Measurements from ENCODE around the gene STYK1.
"Not testable (repeated sequence)": the region's sequence is repeated elsewhere in the genome, so short reads cannot be mapped to it uniquely, and the experiment has no call there.

STYK1 gene

DNA sequence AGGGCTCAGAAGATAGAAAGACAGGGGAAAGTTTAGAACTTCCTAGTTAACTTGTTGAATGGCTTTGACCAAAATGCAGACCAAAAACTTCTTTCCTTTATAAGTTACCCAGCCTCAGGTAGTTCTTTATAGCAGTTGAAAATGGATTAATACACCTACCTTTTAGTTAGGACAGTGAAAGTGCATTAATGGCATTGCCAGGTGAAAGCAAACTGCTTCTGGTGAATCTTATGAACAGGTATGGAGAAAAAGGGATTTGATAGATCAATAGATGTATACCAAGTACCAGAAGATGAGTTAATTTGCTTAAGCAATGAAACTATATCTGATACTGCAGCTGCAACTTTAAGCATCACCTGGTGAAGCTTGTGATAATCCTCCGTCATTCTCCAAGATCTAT lies 14.2 kb upstream of the STYK1 start:
- DNase-seq, result no peak

DNA sequence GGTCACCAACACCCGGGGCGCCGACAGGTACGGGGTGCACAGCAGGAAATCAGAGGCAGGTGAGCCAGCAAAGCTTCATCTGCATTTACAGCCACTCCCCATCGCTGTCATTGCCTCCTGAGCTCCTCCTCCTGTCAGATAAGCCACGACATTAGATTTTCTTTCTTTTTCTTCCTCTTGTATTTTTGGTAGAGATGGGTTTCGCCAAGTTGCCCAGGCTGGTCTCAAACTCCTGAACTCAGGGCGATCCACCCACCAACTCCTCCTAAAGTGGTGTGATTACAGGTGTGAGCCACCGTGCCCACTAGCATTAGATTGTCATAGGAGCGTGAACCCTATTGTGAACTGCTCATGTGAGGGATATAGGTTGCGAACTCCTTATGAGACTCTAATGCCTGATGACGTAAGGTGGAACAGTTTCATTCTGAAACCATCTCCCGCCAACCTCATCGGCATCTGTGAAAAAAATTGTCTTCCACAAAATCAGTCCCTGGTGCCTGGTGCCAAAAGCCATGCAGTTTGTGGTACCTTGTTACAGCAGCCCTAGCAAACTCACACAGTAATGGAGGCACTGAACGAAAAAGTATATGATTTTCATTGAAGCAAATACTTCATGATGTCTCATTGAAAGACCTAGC lies 1.5 kb downstream of the STYK1 start:
- DNase-seq, result no peak

DNA sequence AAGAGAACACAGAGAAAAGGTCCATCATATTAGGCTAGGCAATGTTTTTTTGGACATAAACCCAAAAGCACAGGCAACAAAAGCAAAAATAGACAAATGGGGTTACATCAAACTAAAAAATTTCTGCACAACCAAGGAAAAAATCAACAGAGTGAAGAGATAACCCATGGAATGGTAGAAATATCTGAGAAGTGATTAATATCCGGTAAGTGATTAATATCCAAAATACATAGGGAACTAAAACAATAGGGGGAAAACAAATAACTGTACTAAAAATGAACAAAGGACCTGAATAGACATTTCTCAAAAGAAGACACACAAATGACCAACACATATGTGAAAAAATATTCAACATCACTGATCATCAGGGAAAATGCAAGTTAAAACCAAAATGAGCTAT lies 4.3 kb downstream of the STYK1 start:
- no peak for DNase-seq

DNA sequence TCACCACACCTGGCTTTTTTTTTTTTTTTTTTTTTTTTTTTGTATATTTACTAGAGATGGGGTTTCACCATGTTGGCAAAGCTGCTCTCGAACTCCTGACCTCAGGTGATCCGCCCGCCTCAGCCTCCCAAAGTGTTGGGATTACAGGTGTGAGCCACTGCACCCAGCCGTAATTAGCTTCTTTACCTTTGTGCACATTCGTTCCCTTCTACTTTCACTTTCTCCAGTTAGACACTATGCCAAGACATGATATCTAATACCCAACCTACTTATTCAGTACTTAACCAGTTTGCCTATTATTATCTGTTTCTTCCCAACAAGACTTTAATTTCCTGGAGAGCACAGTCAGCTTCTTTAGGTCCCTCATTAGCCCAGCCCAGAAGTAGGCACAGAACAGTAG lies 5.3 kb downstream of the STYK1 start:
- no peak for DNase-seq

DNA sequence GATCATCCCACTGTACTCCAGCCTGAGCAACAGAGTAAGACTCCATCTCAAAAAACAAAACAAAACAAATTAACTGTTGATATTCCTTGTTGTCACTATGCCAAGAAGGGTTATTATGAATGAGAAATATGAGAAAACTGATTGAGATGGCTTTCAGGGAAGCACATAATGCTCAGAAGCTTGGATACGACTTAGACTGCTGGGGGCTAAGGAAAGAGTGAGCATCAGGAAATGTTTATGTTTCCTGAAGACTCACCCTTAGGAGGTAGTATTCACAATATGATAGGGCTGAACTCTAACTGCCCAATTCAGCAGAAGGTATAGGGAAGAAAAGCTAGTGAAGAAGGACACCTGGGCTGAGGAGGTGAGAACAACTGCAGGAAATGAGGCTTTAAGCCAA lies 6.3 kb downstream of the STYK1 start:
- no peak for DNase-seq

DNA sequence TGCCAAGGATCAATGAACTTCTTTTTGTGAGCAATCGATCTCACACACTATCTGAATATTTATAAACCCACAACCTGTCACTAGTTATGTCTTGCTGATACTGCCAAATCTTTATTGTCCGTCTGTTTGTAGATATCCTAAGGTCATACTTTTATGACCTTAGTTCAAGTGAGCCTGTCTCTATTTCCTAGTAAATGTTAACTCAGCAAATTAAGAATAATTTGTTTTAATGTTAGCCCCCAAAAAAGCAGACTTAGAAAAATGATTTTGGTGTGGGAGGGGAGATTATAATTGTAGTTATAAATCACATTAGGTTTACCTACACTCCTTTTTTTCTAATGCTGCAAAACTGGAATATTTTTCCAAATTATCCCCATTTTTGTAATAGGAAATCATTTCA lies 9.4 kb downstream of the STYK1 start:
- no peak for DNase-seq

DNA sequence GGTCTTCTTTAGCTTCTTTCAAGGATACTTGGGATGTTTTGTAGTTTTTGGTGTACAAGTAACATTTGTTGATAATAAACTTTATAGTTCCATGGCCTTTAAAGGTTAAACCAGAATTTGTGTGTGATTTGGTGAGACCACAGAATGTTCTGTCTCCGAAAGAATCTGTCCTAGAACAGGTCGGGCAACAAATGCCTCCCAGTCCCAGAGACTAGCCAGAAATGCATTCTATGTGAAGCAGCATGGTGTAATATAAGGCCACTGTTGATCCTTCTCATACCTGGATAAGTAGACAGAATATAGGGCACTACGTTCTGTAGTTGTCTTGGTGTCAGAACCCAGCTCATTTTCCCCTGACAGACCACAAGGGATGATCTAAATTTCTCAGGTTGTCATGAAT lies 10.0 kb downstream of the STYK1 start:
- DNase-seq, result no peak

DNA sequence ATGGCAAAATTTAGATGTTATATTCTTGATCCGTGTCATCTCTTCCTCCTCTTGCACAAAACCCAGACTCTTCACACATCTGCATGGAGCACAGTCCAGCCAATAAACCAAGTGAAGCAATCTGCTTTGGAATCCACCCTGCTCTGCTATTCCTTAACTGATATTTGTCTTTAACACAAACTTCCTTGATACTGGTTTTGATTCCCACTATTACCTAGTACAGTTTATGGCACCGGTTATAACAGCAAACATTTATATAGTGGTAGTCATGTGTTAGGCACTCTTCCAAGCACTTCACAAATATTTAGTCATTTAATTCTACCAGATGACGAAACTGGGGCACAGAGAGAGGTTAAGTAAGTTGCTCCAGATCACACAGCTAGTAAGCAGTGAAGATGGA lies 12.5 kb downstream of the STYK1 start:
- no peak for DNase-seq

DNA sequence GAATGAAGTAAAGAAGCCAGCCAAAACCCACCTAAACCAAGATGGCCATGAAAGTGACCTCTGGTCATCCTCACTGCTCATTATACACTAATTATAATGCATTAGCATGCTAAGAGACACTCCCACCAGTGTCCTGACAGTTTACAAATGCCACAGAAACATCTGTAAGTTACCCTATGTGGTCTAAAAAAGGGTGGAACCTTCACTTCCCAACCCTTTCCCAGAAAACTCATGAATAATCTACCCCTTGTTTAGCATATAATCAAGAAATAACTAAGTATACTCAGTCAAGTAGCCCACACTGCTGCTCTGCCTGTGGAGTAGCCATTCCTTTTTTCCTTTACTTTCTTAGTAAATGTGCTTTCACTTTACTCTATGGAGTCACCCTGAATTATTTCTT lies 19.8 kb downstream of the STYK1 start:
- no peak for DNase-seq

DNA sequence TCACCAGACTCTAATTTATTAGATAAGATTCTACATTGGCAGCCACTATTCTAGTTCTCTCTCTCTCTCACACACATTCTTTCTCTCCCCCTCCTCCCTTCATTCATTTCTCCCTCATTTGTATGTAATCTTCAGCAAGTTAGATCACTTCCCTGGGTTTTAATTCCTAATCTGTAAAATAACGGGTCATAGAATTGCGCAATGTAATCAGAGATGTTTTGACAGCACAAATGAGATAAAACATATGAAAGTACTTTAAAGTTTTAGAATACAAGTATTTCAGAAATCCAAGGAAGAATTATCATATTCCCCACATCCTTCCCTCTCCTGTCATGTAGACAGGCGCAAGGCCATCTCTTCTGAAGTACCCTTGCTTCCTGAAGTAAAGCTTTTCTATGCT lies 21.7 kb downstream of the STYK1 start:
- no peak for DNase-seq

DNA sequence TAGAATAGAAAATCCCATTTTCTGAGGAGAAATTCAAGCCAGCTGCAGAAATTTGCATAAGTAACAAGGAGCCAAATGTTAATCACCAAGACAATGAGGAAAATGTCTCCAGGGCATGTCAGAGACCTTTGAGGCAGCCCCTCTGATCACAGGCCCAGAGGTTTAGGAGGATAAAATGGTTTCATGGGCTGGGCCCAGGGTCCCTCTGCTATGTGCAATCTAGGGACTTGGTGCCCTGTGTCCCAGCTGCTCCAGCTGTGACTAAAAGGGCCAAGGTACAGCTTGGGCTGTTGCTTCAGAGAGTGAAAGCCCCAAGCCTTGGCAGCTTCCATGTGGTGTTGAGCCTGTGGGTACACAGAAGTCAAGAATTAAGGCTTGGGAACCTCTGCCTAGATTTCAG lies 27.3 kb downstream of the STYK1 start:
- not testable (repeated sequence) for DNase-seq

DNA sequence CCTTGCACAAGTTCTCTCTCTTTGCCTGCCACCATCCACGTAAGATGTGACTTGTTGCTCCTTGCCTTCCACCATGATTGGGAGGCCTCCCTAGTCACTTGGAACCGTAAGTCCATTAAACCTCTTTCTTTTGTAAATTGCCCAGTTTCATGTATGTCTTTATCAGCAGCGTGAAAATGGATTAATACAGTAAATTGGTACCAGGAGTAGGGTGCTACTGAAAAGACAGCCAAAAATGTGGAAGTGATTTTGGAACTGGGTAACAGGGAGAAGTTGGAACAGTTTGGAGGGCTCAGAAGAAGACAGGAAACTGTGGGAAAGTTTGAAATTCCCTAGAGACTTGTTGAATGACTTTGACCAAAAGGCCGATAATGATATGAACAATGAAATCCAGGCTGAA lies 27.9 kb downstream of the STYK1 start:
- DNase-seq, result no peak

DNA sequence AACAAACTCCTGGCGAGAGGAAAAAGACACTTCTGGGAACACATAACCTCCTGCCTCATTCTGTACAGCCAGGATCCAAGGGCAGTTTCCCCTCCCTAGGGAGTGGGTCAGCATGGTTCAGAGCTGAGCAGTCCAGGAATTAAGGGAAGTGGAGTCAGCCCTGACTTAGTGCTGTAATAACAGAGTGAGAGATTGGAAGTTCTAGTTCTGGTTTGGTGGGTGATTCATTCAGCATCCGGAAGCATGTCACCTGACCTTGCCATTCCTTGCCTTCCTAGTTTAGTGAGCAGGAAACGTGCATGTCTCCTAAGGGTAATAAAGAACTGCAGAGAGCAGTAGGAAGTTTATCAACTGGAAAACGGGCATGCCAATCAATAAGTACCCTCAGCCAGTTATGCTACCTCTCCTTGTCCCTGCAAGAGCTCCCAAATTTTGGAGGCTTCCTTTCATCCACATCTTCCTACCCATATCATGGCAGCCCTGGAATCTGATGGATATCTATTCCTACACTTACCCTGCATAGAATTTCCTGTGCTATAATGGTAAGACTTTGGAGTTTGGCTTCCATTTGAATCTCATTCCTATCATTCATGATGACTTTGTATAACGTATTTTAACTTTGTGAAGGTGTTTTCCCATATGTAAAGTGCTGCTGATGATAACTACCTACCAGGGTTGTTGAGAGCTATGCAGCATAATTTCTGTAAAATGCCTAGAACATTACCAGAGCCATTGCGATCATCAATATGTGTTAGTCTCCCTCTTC lies 31.9 kb downstream of the STYK1 start:
- DNase-seq, result no peak

DNA sequence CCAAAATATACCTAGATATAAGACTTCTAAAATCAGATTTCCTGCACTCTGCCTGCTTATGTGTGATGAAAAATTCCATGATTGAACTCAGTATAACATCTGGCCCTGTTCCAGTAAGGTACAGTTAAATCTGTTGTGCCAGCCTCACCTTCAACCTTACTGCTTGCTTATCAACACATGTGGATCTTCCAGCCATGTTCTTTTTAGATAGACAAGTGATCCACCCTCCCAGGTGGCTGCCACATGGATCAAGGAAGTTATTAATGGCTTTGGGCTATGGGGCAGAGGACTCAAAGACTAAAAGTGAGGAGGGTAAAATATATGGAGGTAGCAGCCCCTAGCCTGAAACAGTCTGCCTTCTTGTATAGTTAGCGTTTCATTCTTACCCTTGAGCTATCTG lies 35.1 kb downstream of the STYK1 start:
- DNase-seq, result no peak

DNA sequence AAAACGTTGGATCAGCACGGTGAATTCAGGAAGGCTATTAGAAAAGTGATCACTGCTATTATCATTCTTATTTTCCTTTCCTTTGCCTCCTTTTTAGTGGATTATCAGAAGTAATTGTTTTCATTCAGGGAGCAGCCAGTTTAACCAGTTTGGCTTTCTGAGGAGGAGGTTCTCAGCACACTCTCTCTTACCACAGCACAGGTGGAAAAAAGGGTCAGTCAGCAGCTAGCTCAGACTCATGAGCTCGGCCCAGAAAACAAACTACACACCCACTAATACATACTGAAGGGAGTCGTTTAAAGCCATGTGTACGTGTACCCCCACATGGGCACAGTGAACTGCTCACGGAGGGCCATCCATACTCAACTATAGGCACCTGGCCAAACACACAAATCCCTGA lies 37.2 kb downstream of the STYK1 start:
- no peak for DNase-seq

DNA sequence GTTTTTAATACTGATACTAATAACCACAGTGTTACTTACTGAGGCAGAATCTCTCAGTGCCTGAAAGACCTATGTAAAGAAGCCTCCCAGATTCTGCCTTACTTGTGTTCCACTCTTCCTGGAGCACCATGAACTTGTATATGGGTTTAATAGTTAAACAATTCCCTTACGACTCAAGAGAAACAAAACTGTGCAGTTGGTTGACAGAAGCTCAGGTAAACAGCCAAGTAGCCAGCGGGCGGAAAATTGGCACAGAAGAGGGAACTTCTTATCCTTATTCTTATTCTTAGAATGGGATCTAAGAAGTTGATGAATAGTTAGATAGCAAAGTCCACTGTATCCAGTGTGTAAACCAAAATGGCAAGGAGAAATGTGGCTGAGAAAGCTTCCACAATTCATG lies 37.7 kb downstream of the STYK1 start:
- no peak for DNase-seq

DNA sequence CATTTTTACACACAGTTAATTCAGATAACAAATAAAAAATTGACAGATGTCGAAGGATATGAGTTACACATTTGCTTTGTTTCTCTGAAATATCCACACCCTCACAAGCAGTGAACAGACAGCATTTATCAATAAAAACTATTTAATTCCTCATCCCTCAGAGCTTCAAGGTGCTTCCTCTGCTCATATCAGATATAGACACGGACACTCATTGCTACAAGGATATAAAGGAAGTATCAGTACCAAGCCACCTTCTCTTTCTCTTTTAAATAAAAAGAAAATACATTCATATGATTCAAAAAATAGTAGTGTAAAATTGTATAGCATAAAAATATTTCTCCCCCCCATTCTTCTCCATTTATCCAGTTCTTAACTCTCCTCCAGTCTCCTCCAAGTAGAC lies 38.5 kb downstream of the STYK1 start:
- no peak for DNase-seq

DNA sequence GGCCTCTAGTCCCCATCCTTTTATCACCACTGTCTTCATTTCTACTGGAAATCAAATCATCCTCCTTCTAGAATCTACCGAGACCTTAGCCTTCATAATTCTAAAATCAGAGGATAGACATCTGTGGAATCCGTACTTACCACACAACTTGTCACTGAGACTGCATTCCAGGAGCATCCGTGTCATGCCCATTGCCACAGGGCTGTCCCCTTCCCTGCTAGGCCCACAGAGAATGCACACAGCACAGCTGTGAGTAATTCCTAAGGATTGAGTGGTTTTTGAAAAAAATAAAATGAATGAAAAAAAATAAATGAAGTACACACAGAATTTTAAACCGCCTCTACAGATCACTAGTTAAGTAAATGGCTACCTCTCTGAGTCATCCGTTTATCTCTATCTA lies 39.4 kb downstream of the STYK1 start:
- DNase-seq, result no peak

DNA sequence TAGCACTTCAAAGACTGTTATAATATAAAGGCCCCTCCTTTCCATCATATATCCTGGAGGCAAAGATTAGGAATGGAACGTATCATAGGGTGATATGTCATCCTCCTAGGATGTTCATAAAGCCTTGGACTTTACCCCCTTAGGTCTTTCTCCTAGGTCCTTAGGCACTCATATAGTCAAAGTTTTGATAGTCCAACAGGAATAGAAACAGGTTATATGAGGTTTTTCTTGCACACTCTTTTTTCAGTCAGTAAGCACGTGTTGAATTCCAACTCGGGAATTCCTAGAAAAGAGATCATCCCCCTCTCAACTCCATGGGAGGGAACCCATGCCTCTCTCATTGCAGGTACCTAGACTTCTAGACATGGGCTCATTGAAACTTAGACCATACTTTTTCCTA lies 40.3 kb downstream of the STYK1 start:
- no peak for DNase-seq

DNA sequence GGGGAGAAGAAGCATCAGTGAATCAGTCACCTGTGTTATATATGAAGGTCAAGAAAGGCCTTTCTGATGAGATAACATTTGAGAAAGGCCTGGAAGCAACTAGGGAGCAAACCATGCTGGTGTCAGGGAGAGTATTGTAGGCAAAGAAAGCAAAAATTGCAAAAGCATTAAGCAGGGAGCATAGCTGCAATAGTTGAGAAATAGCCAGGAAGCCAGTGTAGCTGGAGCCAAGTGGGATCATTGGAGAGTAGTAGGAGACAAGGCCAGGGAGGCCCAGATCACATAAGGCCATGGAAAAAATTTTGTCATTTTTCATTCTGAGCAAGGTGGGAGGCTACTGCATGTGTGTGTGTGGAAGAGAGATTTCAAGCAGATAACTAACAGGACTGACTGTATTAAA lies 41.6 kb downstream of the STYK1 start:
- no peak for DNase-seq

DNA sequence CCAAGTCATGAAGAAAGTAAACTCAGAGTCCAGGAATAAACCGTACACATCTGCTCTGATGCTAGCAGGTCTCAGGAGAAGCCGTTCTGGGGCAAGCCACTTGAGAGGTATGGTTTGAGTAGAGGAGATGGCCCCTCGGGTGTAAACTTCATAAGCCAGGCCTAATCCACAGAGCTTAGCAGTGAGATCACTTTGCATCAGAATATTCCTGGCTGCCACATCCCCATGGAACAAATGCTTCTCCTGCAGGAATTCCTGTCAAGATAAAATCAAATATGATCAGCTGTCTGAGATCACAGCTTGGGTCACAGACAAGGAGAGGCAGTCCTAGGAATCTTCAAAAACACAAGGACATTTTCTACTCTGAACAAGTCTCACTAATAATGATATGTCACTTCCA lies 49.2 kb downstream of the STYK1 start:
- DNase-seq, result no peak

DNA sequence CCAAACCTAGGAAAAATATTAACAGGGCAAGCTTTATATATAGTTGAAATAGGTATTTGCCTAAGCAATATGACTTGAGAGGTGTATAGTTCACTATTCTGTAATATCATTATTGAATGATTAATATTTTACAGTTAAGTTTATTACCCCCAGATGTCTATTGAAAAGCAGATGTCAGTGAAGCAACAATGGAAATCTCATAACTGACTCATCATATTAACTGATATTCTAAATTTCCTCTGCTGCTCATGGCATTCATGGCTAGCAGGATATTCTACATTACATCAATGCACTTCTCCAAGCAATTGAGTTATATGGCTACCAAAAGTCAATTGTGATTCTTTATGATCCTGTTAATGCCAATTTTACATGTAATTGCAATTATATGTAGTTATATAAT lies 50.7 kb downstream of the STYK1 start:
- DNase-seq, result no peak

DNA sequence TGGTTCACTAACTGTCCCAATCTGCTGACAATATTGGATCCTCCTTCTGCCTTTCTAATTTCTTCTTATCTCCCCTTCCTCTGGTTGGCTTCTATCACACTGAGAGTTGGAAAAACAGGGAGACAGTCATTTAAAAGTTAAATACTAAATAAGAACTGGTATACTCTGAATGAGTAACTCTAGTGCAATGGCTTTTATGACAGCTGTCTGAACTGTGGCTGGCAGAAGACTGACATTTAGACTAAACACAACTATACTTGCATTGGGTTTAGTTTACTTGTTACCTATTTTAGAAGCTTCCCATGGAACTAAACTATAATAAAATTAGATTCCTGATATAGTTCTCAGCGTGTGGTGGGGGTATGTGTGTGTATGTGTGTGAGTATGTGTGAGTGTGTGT lies 52.6 kb downstream of the STYK1 start:
- DNase-seq, result no peak

DNA sequence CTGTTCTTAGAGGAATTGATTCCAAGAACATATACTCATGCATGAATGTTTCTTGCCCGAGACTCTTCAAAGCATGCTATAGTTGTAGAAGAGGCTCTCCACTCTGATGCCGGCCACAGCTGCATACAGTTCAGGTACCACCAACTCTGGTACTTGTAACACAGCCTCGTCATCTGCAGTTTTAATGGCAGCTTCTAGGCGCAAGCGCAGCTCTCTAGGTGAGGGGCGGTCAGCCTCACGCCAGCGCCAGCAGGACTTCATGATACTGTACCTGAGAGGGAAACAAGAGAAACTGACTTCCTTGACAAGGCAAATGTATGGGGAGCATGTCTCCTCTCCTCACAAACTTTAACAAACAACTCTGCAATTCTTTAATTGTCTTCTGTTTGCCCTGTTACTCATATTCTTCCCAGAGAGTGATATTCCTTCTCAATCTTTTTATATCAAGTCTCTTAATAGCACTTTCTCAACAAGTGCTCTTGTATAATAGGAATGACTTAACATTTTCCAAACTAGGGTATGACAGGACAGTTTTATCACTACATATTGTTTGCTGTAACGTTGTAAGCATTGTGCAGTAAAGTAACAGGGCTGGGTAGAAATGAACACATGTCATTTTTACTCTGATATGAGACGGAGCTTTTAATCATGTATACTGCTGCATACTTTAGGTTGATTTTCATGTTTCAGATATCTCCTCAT lies 53.6 kb downstream of the STYK1 start:
- DNase-seq, result no peak
